Measurements from ENCODE around the gene RFX3. TPM values are rescaled to one million over a fixed set of nuclear protein-coding genes. Genes with fewer than 3 reads are reported as not detected.

The RFX3 gene
- total RNA-seq, 1 donor from 2014 or later = 61.6 TPM

DNA sequence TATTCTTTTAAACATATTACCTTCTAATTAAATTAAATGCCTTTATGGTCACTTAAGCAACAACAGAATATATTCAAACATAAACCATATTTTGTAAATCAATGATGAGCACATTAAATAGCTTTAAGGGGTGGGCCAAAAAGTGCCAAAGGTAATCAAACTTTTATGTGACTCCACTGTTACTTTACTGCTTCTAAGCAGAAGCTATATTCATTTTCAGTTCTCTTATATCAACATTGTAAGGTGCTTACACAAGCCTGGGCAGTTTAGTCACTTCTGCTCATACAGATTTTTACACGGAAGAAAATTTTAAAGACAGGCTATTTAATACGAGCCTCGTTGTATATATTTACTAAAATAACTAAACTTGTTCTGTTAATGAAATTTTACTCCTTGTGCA is 29.9 kb downstream of the RFX3 start:
- no peak overlapping the region for H3K4me3 Mint-ChIP-seq (ENCODE audit: unreplicated experiment)
- no peak for DNase-seq
- H3K27me3 Mint-ChIP-seq (ENCODE audit: unreplicated experiment) = no peaks in the 10 kb centered on the region
- TF ChIP-seq, protein P1, sequence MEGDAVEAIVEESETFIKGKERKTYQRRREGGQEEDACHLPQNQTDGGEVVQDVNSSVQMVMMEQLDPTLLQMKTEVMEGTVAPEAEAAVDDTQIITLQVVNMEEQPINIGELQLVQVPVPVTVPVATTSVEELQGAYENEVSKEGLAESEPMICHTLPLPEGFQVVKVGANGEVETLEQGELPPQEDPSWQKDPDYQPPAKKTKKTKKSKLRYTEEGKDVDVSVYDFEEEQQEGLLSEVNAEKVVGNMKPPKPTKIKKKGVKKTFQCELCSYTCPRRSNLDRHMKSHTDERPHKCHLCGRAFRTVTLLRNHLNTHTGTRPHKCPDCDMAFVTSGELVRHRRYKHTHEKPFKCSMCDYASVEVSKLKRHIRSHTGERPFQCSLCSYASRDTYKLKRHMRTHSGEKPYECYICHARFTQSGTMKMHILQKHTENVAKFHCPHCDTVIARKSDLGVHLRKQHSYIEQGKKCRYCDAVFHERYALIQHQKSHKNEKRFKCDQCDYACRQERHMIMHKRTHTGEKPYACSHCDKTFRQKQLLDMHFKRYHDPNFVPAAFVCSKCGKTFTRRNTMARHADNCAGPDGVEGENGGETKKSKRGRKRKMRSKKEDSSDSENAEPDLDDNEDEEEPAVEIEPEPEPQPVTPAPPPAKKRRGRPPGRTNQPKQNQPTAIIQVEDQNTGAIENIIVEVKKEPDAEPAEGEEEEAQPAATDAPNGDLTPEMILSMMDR (IDR thresholded peaks at IDR 0.05; ENCODE audit: partially characterized antibody, unreplicated experiment) = no peak
- H3K27ac Mint-ChIP-seq (ENCODE audit: unreplicated experiment) = no peak overlapping the region
- no peaks in the 10 kb centered on the region for H3K36me3 Mint-ChIP-seq (ENCODE audit: unreplicated experiment)
- peaks cover 18% of the 10 kb centered on the region for H3K4me1 Mint-ChIP-seq (ENCODE audit: low read depth, unreplicated experiment)
- no peaks in the 10 kb centered on the region for H3K9me3 Mint-ChIP-seq (ENCODE audit: unreplicated experiment)

DNA sequence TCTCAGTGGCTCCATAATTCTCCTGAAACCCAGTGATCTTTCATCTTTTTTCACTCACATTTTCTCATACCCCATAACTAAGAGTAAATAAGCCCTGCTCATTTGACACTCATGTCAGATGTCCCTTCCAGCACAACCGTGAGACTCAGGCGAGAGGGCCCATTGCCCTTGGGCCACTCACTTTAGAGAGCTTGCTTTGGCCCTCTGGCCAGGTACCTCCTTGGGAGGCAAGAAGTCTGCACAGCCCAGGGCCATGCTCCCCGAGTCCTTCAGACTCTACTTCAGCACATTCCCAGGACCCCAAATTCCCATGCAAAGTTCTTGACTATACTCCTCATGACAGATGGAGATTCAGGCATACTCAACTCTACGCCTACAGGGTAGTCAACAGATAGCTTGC is 33.6 kb downstream of the RFX3 start:
- H3K4me3 Mint-ChIP-seq (ENCODE audit: unreplicated experiment) = no peak overlapping the region
- peaks cover 5% of the 10 kb centered on the region for H3K4me1 Mint-ChIP-seq (ENCODE audit: low read depth, unreplicated experiment)
- no peak overlapping the region for H3K27ac Mint-ChIP-seq (ENCODE audit: unreplicated experiment)
- no peaks in the 10 kb centered on the region for H3K9me3 Mint-ChIP-seq (ENCODE audit: unreplicated experiment)
- H3K36me3 Mint-ChIP-seq (ENCODE audit: unreplicated experiment) = no peaks in the 10 kb centered on the region
- TF ChIP-seq, protein P1 (IDR thresholded peaks at IDR 0.05; ENCODE audit: partially characterized antibody, unreplicated experiment) = no peak
- DNase-seq = no peak
- H3K27me3 Mint-ChIP-seq (ENCODE audit: unreplicated experiment) = no peaks in the 10 kb centered on the region

DNA sequence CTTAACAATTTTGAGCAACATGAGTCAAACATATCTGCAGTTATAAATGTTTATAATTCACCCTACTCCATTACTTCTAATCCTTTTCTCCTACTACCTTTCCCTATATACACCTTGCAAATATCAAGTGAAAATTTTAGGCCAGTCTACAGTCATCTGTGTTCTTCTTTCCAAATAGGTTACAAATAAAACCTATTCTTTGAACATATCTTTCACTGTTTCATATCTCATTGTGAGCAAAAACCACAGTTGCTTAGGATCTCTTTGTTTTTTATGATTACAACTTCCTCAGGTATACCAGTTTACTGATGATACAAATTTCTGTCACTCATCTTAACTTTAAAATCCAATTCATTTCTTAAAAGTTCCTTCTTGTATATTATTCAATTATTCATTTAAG is 34.4 kb downstream of the RFX3 start:
- no peaks in the 10 kb centered on the region for H3K36me3 Mint-ChIP-seq (ENCODE audit: unreplicated experiment)
- H3K9me3 Mint-ChIP-seq (ENCODE audit: unreplicated experiment) = no peaks in the 10 kb centered on the region
- TF ChIP-seq, protein P1 (IDR thresholded peaks at IDR 0.05; ENCODE audit: partially characterized antibody, unreplicated experiment) = no peak
- no peaks in the 10 kb centered on the region for H3K27me3 Mint-ChIP-seq (ENCODE audit: unreplicated experiment)
- peaks cover 5% of the 10 kb centered on the region for H3K4me1 Mint-ChIP-seq (ENCODE audit: low read depth, unreplicated experiment)
- no peak for DNase-seq
- H3K4me3 Mint-ChIP-seq (ENCODE audit: unreplicated experiment) = no peak overlapping the region
- H3K27ac Mint-ChIP-seq (ENCODE audit: unreplicated experiment) = no peak overlapping the region

DNA sequence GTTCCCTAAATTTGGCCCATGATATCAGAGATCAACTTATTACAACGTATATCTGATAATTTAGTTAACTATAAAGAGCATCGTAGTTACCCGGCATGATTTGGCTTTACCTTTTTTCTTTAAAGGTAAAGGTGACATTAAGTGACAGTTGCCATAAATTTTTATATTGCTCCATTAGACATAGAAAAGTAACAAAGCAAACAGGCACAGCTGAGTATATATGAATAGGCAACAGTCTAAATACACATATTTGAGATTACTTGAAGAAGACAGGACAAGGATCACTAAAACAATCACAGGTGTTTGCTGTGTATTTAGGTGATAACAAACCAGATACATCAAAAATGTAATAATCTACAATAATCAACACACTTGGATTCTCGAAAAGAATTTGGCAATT is 34.8 kb downstream of the RFX3 start:
- Mint-ChIP-seq H3K27me3 (ENCODE audit: unreplicated experiment) (no peaks in the 10 kb centered on the region), H3K4me1 (ENCODE audit: low read depth, unreplicated experiment) (peaks cover 2% of the 10 kb centered on the region), H3K27ac (ENCODE audit: unreplicated experiment) (no peak overlapping the region), H3K4me3 (ENCODE audit: unreplicated experiment) (no peak overlapping the region), H3K36me3 (ENCODE audit: unreplicated experiment) (no peaks in the 10 kb centered on the region), H3K9me3 (ENCODE audit: unreplicated experiment) (no peaks in the 10 kb centered on the region)
- TF ChIP-seq, protein P1 (IDR thresholded peaks at IDR 0.05; ENCODE audit: partially characterized antibody, unreplicated experiment) = no peak
- DNase-seq = no peak

DNA sequence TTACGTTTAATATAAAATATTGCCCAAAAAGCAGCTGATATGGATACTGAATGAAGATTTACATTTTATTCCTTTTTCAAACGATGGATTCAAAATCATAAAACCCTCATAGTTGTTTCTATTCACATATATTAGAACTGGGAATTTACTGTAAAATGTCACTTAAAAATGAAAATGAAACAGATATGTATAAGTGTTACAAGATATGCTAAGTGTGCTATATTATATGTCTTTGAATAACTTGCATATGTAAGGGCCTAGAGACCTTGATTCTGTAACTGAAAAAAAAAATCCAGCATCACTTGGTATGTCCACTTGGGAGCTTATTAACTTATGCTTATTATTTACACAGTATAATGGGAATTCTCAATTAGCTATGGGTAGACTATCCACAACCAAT is 43.2 kb downstream of the RFX3 start:
- Mint-ChIP-seq H3K27ac (ENCODE audit: unreplicated experiment) (no peak overlapping the region), H3K4me1 (ENCODE audit: low read depth, unreplicated experiment) (peaks cover 3% of the 10 kb centered on the region), H3K27me3 (ENCODE audit: unreplicated experiment) (no peaks in the 10 kb centered on the region), H3K4me3 (ENCODE audit: unreplicated experiment) (no peak overlapping the region), H3K36me3 (ENCODE audit: unreplicated experiment) (peaks cover 11% of the 10 kb centered on the region), H3K9me3 (ENCODE audit: unreplicated experiment) (peaks cover 4% of the 10 kb centered on the region)
- TF ChIP-seq, protein P1 (IDR thresholded peaks at IDR 0.05; ENCODE audit: partially characterized antibody, unreplicated experiment) = no peak
- DNase-seq = no peak

Data from glutamatergic neuron (in vitro differentiated cells).